GM12873 (cell line): ENCODE results near the gene BAG5.

Experiments used
- TF ChIP-seq, protein P1 (sequence below): IDR thresholded peaks from 2 replicates; pipeline ENCODE4 v1.5.1; 2012; ENCODE audit warnings: low read depth, mild to moderate bottlenecking, moderate library complexity, low read length, control low read depth; ENCODE audit not compliant: insufficient read depth; ENCODE audit errors: missing control alignments

The BAG5 gene

DNA sequence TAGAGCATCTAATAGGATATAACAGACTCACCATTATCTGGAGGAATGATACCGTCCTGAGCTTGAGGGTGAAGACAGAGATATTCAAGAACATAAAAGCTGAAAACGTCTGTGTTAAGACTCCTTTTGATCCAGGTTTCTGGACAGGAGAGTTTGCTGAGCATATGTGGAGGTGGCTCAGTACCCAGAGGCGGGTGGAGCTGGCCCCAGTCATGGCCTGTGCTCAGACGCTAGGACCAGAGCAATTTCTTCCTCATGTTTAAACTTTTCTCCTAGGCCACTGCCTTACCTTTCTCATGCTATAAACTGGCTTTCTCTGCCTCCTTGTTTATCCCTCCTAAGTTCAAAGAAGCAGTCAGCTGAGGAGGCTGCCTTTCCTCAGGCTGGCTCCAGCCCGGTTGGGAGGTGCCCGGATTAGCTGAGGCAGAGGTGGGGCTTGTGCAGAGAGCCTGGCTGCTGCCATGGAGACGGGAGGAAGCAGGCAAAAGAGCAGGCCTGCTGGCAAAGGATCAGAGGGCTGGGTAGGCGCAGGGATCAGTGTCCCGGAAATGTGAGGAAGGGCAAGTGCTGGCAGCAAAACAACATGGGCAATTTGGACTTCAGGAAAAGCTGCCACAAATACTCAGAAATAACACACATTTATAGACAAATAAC is 14.0 kb upstream of the BAG5 start:
- TF ChIP-seq, protein P1, sequence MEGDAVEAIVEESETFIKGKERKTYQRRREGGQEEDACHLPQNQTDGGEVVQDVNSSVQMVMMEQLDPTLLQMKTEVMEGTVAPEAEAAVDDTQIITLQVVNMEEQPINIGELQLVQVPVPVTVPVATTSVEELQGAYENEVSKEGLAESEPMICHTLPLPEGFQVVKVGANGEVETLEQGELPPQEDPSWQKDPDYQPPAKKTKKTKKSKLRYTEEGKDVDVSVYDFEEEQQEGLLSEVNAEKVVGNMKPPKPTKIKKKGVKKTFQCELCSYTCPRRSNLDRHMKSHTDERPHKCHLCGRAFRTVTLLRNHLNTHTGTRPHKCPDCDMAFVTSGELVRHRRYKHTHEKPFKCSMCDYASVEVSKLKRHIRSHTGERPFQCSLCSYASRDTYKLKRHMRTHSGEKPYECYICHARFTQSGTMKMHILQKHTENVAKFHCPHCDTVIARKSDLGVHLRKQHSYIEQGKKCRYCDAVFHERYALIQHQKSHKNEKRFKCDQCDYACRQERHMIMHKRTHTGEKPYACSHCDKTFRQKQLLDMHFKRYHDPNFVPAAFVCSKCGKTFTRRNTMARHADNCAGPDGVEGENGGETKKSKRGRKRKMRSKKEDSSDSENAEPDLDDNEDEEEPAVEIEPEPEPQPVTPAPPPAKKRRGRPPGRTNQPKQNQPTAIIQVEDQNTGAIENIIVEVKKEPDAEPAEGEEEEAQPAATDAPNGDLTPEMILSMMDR = no peak

DNA sequence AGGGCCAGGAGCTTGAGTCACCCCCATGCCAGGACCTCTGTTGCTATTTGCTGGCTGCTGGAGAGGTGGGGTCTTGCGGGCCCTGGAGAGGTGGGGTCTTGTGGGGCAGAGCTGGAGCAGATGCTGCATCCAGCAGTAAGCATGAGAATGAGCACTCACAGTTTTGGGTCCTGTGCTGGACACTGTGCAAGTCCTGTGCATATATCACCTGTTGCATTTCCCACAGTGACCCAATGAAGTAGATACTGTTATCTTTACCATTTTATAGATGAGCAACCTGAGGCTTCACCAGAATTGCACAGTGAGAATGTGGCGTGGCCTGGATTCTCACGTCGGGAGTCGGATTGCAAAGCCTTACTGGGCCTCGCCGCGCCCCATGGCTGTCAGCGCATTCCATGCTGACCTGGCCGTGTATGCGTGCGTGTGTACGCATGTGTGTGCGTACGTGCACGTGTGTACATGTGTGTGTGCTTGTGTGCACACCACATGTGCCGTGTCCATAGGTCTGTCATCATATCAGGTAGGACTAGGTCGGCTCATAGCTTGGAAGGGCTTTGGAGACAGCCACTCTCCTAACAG is 12.3 kb upstream of the BAG5 start:
- TF ChIP-seq, protein P1 = no peak

- TF ChIP-seq, protein P1 = no peak
These were observed 11.6 kb upstream of the BAG5 start for GRCh38 chr14:103574104-103574503.

DNA sequence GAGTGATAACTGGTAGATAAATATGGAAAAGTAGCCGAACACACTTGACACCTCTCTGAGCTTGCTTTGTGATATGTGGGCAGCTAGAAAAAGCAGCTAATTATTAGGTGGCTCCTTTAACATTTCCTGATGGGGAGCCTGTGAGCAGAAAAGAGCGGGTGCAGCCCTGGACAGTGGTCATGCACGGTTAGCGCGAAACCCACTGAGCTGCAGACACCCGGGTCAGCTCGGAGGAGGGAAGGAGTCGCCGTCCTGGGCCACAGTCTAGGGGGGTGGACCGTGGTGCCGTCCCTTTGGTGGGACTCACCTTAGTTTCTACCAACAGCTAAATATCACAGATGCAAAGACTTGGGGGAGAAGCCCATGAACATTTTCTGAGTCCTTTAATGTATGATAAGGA is 7.0 kb upstream of the BAG5 start:
- TF ChIP-seq, protein P1 = no peak

DNA sequence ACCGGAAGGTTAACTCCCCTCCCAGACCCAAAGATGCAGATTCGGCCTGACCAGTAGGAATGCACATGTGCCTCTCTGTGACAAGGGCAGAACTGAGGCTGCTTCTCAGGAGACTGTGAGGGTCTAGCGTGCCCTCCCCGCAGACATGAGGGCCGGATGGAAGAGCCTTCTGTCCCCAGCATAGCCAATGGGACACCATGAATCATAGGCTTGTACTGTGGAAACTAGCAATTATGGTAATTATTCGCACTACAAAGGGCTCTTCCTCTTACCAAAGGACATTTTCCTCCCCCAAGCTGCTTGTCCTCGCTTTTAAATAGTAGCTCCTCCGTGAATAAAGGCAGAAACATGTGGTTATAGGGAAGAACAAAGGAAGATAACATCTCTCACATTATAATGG is 6.5 kb upstream of the BAG5 start:
- TF ChIP-seq, protein P1 = no peak

DNA sequence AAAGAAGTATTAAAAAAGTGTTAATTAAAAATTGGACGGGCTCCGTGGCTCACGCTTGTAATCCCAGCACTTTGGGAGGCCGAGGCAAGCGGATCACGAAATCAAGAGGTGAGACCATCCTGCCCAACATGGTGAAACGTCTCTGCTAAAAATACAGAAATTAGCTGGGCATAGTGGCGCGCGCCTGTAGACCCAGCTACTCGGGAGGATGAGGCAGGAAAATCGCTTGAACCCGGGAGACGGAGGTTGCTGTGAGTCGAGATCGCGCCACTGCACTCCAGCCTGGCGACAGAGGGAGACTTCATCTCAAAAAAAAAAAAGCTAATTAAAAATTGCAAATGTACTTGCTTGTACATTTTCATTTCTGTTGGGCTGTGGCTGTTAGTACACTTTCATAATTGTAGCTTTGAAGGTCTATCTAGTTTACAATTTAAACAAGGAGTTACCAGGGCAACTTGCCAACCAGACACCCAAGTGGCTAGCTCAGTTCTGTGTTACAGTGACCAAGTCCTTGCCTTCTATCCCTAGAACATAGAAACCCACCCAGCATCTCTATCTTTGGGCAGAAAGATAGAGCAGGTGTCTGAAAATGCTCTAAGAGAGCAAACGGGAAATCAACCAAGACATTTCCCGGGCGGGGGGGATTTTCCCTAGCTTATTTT is 1.5 kb upstream of the BAG5 start:
- TF ChIP-seq, protein P1 = no peak

DNA sequence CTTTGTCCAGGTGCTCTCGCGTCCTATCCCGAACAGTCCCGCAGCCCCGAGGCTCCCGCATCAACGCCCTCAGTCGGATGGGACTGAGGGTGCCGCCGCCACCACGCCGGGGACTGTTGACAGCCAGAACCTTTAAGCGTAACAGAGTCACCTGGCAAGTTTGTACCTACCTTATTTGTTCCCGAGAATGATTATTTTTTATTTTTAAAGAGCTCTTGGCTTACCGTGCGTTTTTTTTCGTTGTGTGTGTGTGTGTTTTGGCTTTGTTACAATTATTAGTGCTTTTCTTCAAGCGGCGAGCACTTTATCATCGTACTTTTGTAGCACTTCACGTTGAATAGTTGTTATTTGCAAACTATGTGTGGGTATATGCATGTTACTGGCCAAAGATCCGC is 766 bp upstream of the BAG5 start:
- TF ChIP-seq, protein P1 = no peak
